ENCODE results near the gene NCOA3.

DNA sequence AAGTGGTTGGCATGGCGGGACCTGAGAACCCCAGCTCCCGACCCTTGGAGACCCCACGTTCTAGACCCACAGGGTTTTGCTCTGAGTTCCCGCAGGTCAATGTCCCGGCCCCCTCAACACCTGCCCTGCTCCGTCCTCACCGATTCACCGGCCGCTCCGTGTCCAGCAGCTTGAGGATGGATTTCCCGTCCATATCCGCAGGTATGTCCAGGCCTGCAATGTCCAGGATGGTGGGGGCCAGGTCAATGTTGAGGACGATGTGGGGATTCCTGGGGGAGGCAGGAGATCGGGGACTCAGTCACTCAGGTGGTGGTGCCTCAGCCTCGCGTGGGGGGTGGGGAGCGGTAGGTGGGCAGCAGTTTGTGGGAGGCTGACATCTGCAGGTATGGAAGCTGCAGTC, 176.8 kb downstream of the NCOA3 start:
- TF ChIP-seq POLR2A (IDR thresholded peaks at IDR 0.05) (no peak), EP300 (IDR thresholded peaks at IDR 0.05) (no peak)
- TF ChIP-seq, protein P1, sequence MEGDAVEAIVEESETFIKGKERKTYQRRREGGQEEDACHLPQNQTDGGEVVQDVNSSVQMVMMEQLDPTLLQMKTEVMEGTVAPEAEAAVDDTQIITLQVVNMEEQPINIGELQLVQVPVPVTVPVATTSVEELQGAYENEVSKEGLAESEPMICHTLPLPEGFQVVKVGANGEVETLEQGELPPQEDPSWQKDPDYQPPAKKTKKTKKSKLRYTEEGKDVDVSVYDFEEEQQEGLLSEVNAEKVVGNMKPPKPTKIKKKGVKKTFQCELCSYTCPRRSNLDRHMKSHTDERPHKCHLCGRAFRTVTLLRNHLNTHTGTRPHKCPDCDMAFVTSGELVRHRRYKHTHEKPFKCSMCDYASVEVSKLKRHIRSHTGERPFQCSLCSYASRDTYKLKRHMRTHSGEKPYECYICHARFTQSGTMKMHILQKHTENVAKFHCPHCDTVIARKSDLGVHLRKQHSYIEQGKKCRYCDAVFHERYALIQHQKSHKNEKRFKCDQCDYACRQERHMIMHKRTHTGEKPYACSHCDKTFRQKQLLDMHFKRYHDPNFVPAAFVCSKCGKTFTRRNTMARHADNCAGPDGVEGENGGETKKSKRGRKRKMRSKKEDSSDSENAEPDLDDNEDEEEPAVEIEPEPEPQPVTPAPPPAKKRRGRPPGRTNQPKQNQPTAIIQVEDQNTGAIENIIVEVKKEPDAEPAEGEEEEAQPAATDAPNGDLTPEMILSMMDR (IDR thresholded peaks at IDR 0.05) = no peak
